ENCODE results near the gene CCDC33.

The CCDC33 gene

GRCh38 chr15:74208901-74209559, 27.1 kb upstream of the CCDC33 start:
- no peak for DNase-seq (ENCODE audit: extremely low read depth in 1 of 2, low read depth in 1 of 2)

- no peak for DNase-seq (ENCODE audit: extremely low read depth in 1 of 2, low read depth in 1 of 2)
These were observed 26.6 kb upstream of the CCDC33 start for GRCh38 chr15:74209560-74209958.

- DNase-seq (ENCODE audit: extremely low read depth in 1 of 2, low read depth in 1 of 2), result no peak
These were observed 26.0 kb upstream of the CCDC33 start for GRCh38 chr15:74209997-74210671.

GRCh38 chr15:74210729-74211128, 25.4 kb upstream of the CCDC33 start:
- no peak for DNase-seq (ENCODE audit: extremely low read depth in 1 of 2, low read depth in 1 of 2)

GRCh38 chr15:74211656-74212055, 24.5 kb upstream of the CCDC33 start:
- DNase-seq (ENCODE audit: extremely low read depth in 1 of 2, low read depth in 1 of 2), result no peak

GRCh38 chr15:74212494-74212893, 23.6 kb upstream of the CCDC33 start:
- DNase-seq (ENCODE audit: extremely low read depth in 1 of 2, low read depth in 1 of 2), result no peak

- DNase-seq (ENCODE audit: extremely low read depth in 1 of 2, low read depth in 1 of 2), result no peak
These were observed 22.3 kb upstream of the CCDC33 start for GRCh38 chr15:74213858-74214284.

- no peak for DNase-seq (ENCODE audit: extremely low read depth in 1 of 2, low read depth in 1 of 2)
These were observed 21.7 kb upstream of the CCDC33 start for GRCh38 chr15:74214324-74215021.

- DNase-seq (ENCODE audit: extremely low read depth in 1 of 2, low read depth in 1 of 2), result no peak
These were observed 20.2 kb upstream of the CCDC33 start for GRCh38 chr15:74215958-74216357.

GRCh38 chr15:74216949-74217348, 19.2 kb upstream of the CCDC33 start:
- DNase-seq (ENCODE audit: extremely low read depth in 1 of 2, low read depth in 1 of 2), result no peak

- DNase-seq (ENCODE audit: extremely low read depth in 1 of 2, low read depth in 1 of 2), result no peak
These were observed 17.9 kb upstream of the CCDC33 start for GRCh38 chr15:74217907-74218885.

- no peak for DNase-seq (ENCODE audit: extremely low read depth in 1 of 2, low read depth in 1 of 2)
These were observed 15.5 kb upstream of the CCDC33 start for GRCh38 chr15:74220475-74221248.

- DNase-seq (ENCODE audit: extremely low read depth in 1 of 2, low read depth in 1 of 2), result no peak
These were observed 14.5 kb upstream of the CCDC33 start for GRCh38 chr15:74221399-74222239.

GRCh38 chr15:74222240-74223119, 13.6 kb upstream of the CCDC33 start:
- DNase-seq (ENCODE audit: extremely low read depth in 1 of 2, low read depth in 1 of 2), result no peak

GRCh38 chr15:74225928-74226327, 10.2 kb upstream of the CCDC33 start:
- DNase-seq (ENCODE audit: extremely low read depth in 1 of 2, low read depth in 1 of 2), result no peak

GRCh38 chr15:74226761-74227540, 9.2 kb upstream of the CCDC33 start:
- no peak for DNase-seq (ENCODE audit: extremely low read depth in 1 of 2, low read depth in 1 of 2)

- no peak for DNase-seq (ENCODE audit: extremely low read depth in 1 of 2, low read depth in 1 of 2)
These were observed 8.0 kb upstream of the CCDC33 start for GRCh38 chr15:74227968-74228722.
